AG04449 (cell line): Measurements from ENCODE around the gene UST.

Experiments used
- CTCF ChIA-PET: fragments of 350-600 bp; formaldehyde crosslinking; extraction: SDS; loops from one replicate; lab custom pipeline; 2021; ENCODE audit warnings: antibody characterized with exemption; lab: Yijun Ruan, JAX
- POLR2A ChIA-PET: fragments of 400-600, 350-600 bp; formaldehyde crosslinking; extraction: SDS; loops from one replicate; lab custom pipeline; 2020; ENCODE audit warnings: antibody characterized with exemption, inconsistent platforms; lab: Yijun Ruan, JAX
- DNase-seq: peaks from one replicate; pipeline ENCODE4 v3.0.0-alpha.2; 2010; ENCODE audit warnings: low read depth, low spot score
- H3K4me3 ChIP-seq: 2 replicates; pipeline ENCODE4 v1.5.1; 2011; ENCODE audit warnings: low read depth, mild to moderate bottlenecking, control low read depth, low read length
- CTCF ChIP-seq: IDR thresholded peaks from one replicate; pipeline ENCODE4 v1.5.1; 2011; ENCODE audit warnings: mild to moderate bottlenecking, moderate library complexity, low read length, control low read depth, inconsistent platforms; ENCODE audit not compliant: insufficient read depth; ENCODE audit errors: missing control alignments

The UST gene

GRCh38 chr6:149031201-149031858 lies 284.5 kb downstream of the UST start:
- DNase-seq = no peak
- H3K4me3 ChIP-seq = no peak overlapping the region
- ChIA-PET POLR2A (interaction anchor here (1.6 to 2.8 kb wide), 2 partner anchors 44 to 49 kb away, joined by 4 to 12 read pairs; no protein-coding TSS in a partner anchor), CTCF (interaction anchor here (0.8 to 17.0 kb wide), 11 partner anchors 14 to 485 kb away, joined by 3 to 382 read pairs (median 9); no protein-coding TSS in a partner anchor)
- no peak for TF ChIP-seq CTCF

- peak; percentile 59 for DNase-seq
- POLR2A ChIA-PET = interaction anchor here (1.1 to 2.8 kb wide), 6 partner anchors 14 to 397 kb away, joined by 3 to 12 read pairs (median 4); partner anchors contain the start of gene TAB2
- CTCF ChIA-PET = interaction anchor here (0.8 to 17.0 kb wide), 14 partner anchors 13 to 484 kb away, joined by 3 to 382 read pairs (median 8); no protein-coding TSS in a partner anchor
These were observed 285.2 kb downstream of the UST start for GRCh38 chr6:149031859-149032598.

GRCh38 chr6:149032599-149033405 lies 286.0 kb downstream of the UST start:
- H3K4me3 ChIP-seq = peak overlapping the region; percentile 13; the same call in 1 of the 2 replicates
- DNase-seq = peak; percentile 69
- ChIA-PET POLR2A (interaction anchor here (1.1 to 2.8 kb wide), 6 partner anchors 13 to 396 kb away, joined by 3 to 12 read pairs (median 4); partner anchors contain the start of gene TAB2), CTCF (interaction anchor here (0.6 to 17.0 kb wide), 14 partner anchors 8 to 483 kb away, joined by 3 to 382 read pairs (median 6); no protein-coding TSS in a partner anchor)
- no peak for TF ChIP-seq CTCF

More at GRCh38 chr6:149031859-149032598, 285.2 kb downstream of the UST start:
- peak overlapping the region; percentile 13; the same call in 1 of the 2 replicates for H3K4me3 ChIP-seq
- TF ChIP-seq CTCF = no peak

- CTCF ChIA-PET = interaction anchor here (1.0 to 17.0 kb wide), 6 partner anchors 9 to 482 kb away, joined by 3 to 382 read pairs (median 12); no protein-coding TSS in a partner anchor
- no peak for TF ChIP-seq CTCF
- DNase-seq = no peak
- H3K4me3 ChIP-seq = no peak overlapping the region
- POLR2A ChIA-PET = interaction anchor here (1.1 to 2.8 kb wide), 4 partner anchors 13 to 284 kb away, joined by 3 to 12 read pairs (median 4); partner anchors contain the start of gene TAB2
These were observed 286.6 kb downstream of the UST start for GRCh38 chr6:149033454-149033853.

- ChIA-PET POLR2A (no interaction called here), CTCF (interaction anchor here (1.5 to 17.0 kb wide), 2 partner anchors 393 to 481 kb away, joined by 4 to 382 read pairs; no protein-coding TSS in a partner anchor)
- H3K4me3 ChIP-seq = no peak overlapping the region
- no peak for TF ChIP-seq CTCF
- no peak for DNase-seq
These were observed 288.9 kb downstream of the UST start for GRCh38 chr6:149035766-149036165.
